PC-9 (cell line): ENCODE results near the gene CD72.
"Not testable (repeated sequence)": the region's sequence is repeated elsewhere in the genome, so short reads cannot be mapped to it uniquely, and the experiment has no call there.

ENCODE experiments used
- EZH2 ChIP-seq: fragments of 200-600 bp; sonication (generic); IDR thresholded peaks from 2 replicates; pipeline ENCODE4 v1.8.0; 2017; ENCODE audit warnings: antibody characterized with exemption, low read depth
- TF ChIP-seq, protein P1 (sequence below): fragments of 200-600 bp; sonication (generic); conservative IDR thresholded peaks from 2 replicates; pipeline ENCODE4 v1.6.1; 2017; ENCODE audit warnings: mixed run types, antibody characterized with exemption, mild to moderate bottlenecking, moderate library complexity

DNA sequence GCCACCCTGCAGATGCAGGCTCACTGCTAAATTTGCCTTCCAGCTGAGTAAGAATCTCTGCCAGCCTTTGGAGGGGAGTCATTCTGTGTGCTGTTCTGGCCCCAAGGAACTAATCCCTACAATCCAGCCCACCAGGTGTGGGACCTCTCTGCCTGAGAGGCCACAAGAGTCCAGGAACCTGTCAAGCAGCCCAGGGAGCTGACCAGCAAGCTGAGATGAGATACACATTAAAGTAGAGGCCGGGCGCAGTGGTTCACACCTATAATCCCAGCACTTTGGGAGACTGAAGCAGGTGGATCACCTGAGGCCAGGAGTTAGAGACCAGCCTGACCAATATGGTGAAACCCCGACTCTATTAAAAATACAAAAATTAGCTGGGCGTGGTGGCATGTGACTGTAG lies 6.1 kb downstream of the CD72 start:
- not testable (repeated sequence) for TF ChIP-seq EZH2
- TF ChIP-seq, protein P1, sequence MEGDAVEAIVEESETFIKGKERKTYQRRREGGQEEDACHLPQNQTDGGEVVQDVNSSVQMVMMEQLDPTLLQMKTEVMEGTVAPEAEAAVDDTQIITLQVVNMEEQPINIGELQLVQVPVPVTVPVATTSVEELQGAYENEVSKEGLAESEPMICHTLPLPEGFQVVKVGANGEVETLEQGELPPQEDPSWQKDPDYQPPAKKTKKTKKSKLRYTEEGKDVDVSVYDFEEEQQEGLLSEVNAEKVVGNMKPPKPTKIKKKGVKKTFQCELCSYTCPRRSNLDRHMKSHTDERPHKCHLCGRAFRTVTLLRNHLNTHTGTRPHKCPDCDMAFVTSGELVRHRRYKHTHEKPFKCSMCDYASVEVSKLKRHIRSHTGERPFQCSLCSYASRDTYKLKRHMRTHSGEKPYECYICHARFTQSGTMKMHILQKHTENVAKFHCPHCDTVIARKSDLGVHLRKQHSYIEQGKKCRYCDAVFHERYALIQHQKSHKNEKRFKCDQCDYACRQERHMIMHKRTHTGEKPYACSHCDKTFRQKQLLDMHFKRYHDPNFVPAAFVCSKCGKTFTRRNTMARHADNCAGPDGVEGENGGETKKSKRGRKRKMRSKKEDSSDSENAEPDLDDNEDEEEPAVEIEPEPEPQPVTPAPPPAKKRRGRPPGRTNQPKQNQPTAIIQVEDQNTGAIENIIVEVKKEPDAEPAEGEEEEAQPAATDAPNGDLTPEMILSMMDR = not testable (repeated sequence)
